ENCODE results near the gene ITGB4. TPM values are rescaled to one million over a fixed set of nuclear protein-coding genes. Genes with fewer than 3 reads are reported as not detected.
A peak's percentile ranks its signal among the peaks of the same experiment; 100 is the strongest.

Gene ITGB4
- total and polyA plus RNA-seq, 9 of the 15 experiments (the other 6 are each of a cell fraction or from before 2014, with no cell fraction given): 0.05 to 2.8 (median 0.76) TPM; not detected in 3

- TF ChIP-seq, protein P1, sequence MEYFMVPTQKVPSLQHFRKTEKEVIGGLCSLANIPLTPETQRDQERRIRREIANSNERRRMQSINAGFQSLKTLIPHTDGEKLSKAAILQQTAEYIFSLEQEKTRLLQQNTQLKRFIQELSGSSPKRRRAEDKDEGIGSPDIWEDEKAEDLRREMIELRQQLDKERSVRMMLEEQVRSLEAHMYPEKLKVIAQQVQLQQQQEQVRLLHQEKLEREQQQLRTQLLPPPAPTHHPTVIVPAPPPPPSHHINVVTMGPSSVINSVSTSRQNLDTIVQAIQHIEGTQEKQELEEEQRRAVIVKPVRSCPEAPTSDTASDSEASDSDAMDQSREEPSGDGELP (CRISPR knock-in tag; IDR thresholded peaks at IDR 0.05; ENCODE audit: borderline replicate concordance): peak; percentile 35; the same call in 1 of the 2 replicates
- TF ChIP-seq, protein P2, sequence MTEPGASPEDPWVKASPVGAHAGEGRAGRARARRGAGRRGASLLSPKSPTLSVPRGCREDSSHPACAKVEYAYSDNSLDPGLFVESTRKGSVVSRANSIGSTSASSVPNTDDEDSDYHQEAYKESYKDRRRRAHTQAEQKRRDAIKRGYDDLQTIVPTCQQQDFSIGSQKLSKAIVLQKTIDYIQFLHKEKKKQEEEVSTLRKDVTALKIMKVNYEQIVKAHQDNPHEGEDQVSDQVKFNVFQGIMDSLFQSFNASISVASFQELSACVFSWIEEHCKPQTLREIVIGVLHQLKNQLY (CRISPR knock-in tag; conservative IDR thresholded peaks at IDR 0.05): no peak
- TF ChIP-seq, protein P3, sequence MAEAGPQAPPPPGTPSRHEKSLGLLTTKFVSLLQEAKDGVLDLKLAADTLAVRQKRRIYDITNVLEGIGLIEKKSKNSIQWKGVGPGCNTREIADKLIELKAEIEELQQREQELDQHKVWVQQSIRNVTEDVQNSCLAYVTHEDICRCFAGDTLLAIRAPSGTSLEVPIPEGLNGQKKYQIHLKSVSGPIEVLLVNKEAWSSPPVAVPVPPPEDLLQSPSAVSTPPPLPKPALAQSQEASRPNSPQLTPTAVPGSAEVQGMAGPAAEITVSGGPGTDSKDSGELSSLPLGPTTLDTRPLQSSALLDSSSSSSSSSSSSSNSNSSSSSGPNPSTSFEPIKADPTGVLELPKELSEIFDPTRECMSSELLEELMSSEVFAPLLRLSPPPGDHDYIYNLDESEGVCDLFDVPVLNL (CRISPR knock-in tag; IDR thresholded peaks at IDR 0.05; ENCODE audit: low read depth): no peak
- TF ChIP-seq ZSCAN29 (IDR thresholded peaks at IDR 0.05) (no peak), HMBOX1 (IDR thresholded peaks at IDR 0.05) (no peak), E2F5 (CRISPR knock-in tag; IDR thresholded peaks at IDR 0.05) (no peak), ELK3 (CRISPR knock-in tag; IDR thresholded peaks at IDR 0.05) (no peak), POLR2G (IDR thresholded peaks at IDR 0.05; ENCODE audit: low read depth, low read length) (peak; percentile 67), ZNF586 (CRISPR knock-in tag; conservative IDR thresholded peaks at IDR 0.05) (no peak), MYC (IDR thresholded peaks at IDR 0.05; ENCODE audit: low read depth, low read length) (no peak), MYC (CRISPR knock-in tag; IDR thresholded peaks at IDR 0.05; ENCODE audit: borderline replicate concordance, low read depth) (no peak), RAD21 (CRISPR knock-in tag; conservative IDR thresholded peaks at IDR 0.05 in 1 of 2, IDR thresholded peaks at IDR 0.05 in 1 of 2) (no peak), MITF (IDR thresholded peaks at IDR 0.05) (no peak)
Measured at GRCh38 chr17:75773808-75774470, 52.7 kb downstream of the ITGB4 start (continued).

Measured in K562 (cell line).